ENCODE results near the gene ADAMTSL1.

Gene ADAMTSL1

DNA sequence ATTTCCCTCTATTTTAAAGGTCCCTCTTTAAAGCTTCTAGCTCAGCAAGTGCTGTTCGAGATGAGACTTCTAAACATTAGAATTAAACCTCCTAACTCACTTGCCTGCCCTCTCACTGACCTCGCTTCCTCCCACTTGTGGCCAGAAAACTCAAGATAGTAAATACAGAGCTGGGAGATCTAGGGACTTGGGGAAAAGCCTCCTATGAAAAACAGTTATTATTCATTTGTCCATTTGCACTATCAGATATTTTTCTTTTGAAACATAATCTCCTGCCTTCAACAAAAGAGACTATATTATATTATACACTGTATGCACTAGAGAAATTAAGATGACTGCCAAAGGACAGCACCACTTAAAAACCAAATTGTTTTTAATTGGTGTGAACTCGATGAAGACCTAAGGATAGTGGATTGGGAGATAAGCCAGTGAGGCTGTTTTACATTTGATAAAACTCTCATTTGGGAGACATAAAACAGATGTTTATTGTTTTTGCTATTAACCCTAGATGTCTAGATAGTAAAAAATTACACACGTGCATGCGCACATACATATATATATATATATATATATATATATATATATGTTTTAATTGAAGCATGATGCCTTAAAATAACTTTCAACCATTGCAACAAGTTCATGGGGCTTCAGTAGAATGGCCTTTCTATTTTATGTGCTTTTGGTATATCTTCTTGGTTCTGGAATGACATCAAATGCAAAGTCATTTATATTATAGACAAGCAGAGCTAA is 229.4 kb downstream of the ADAMTSL1 start:
- no peaks in the 10 kb centered on the region for H4K20me1 ChIP-seq (ENCODE audit: low read depth, low read length)
- H3K9me3 ChIP-seq (ENCODE audit: insufficient read depth, low read length): no peaks in the 10 kb centered on the region
- no peaks in the 10 kb centered on the region for H3K9me2 ChIP-seq (replicated peaks; ENCODE audit: insufficient read depth, low read length)
- no peak overlapping the region for H3K4me2 ChIP-seq (ENCODE audit: low read depth, low read length, poor library complexity, severe bottlenecking)
- no peaks in the 10 kb centered on the region for H3K36me3 ChIP-seq (ENCODE audit: low read length)
- no peak overlapping the region for H3K27ac ChIP-seq (ENCODE audit: low read depth, low read length)
- no peaks in the 10 kb centered on the region for H3K27me3 ChIP-seq (ENCODE audit: low read length)
- H3K9ac ChIP-seq (ENCODE audit: low read length): no peak overlapping the region
- TF ChIP-seq, protein P1, sequence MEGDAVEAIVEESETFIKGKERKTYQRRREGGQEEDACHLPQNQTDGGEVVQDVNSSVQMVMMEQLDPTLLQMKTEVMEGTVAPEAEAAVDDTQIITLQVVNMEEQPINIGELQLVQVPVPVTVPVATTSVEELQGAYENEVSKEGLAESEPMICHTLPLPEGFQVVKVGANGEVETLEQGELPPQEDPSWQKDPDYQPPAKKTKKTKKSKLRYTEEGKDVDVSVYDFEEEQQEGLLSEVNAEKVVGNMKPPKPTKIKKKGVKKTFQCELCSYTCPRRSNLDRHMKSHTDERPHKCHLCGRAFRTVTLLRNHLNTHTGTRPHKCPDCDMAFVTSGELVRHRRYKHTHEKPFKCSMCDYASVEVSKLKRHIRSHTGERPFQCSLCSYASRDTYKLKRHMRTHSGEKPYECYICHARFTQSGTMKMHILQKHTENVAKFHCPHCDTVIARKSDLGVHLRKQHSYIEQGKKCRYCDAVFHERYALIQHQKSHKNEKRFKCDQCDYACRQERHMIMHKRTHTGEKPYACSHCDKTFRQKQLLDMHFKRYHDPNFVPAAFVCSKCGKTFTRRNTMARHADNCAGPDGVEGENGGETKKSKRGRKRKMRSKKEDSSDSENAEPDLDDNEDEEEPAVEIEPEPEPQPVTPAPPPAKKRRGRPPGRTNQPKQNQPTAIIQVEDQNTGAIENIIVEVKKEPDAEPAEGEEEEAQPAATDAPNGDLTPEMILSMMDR (IDR thresholded peaks at IDR 0.05; ENCODE audit: insufficient read depth, low read length, poor library complexity, severe bottlenecking): no peak
- TF ChIP-seq EZH2phosphoT487 (conservative IDR thresholded peaks at IDR 0.05; ENCODE audit: low read length): no peak
- H3K4me3 ChIP-seq (ENCODE audit: insufficient read depth, low read length, poor library complexity, severe bottlenecking): no peak overlapping the region
- H3K79me2 ChIP-seq (ENCODE audit: insufficient read depth, low read length): no peaks in the 10 kb centered on the region
- no peak overlapping the region for H2AFZ ChIP-seq (ENCODE audit: low read depth, low read length, severe bottlenecking)
- no peaks in the 10 kb centered on the region for H3F3A ChIP-seq (ENCODE audit: insufficient read depth)

DNA sequence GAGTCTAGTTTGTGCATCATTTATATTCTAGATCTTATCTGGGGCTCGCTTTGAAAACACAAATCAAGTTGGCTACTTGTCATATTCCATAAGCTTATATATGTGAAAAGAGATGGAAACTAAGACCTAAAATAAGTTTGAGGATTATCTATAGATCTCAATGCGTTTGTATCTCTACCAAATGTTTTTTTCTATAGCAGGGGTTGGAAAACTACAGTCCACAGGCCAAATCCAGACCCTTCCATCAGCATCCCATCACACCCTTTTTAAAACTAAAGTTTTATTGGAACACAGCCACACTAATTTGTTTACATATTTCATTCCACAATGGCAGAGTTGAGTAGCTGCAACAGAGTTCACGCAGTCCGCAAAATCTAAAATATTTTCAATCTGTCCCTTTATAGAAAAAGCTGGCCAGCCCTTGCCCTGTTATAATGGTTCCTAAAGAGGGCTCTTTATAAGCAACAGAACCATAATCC is 230.0 kb downstream of the ADAMTSL1 start:
- H2AFZ ChIP-seq (ENCODE audit: low read depth, low read length, severe bottlenecking): no peak overlapping the region
- TF ChIP-seq, protein P1 (IDR thresholded peaks at IDR 0.05; ENCODE audit: insufficient read depth, low read length, poor library complexity, severe bottlenecking): no peak
- no peak for TF ChIP-seq EZH2phosphoT487 (conservative IDR thresholded peaks at IDR 0.05; ENCODE audit: low read length)
- H3K79me2 ChIP-seq (ENCODE audit: insufficient read depth, low read length): no peaks in the 10 kb centered on the region
- H3K9me3 ChIP-seq (ENCODE audit: insufficient read depth, low read length): no peaks in the 10 kb centered on the region
- no peak overlapping the region for H3K27ac ChIP-seq (ENCODE audit: low read depth, low read length)
- no peak overlapping the region for H3K4me3 ChIP-seq (ENCODE audit: insufficient read depth, low read length, poor library complexity, severe bottlenecking)
- no peak overlapping the region for H3K4me2 ChIP-seq (ENCODE audit: low read depth, low read length, poor library complexity, severe bottlenecking)
- H3F3A ChIP-seq (ENCODE audit: insufficient read depth): no peaks in the 10 kb centered on the region
- no peaks in the 10 kb centered on the region for H4K20me1 ChIP-seq (ENCODE audit: low read depth, low read length)
- no peaks in the 10 kb centered on the region for H3K27me3 ChIP-seq (ENCODE audit: low read length)
- no peaks in the 10 kb centered on the region for H3K9me2 ChIP-seq (replicated peaks; ENCODE audit: insufficient read depth, low read length)
- H3K9ac ChIP-seq (ENCODE audit: low read length): no peak overlapping the region
- H3K36me3 ChIP-seq (ENCODE audit: low read length): no peaks in the 10 kb centered on the region

DNA sequence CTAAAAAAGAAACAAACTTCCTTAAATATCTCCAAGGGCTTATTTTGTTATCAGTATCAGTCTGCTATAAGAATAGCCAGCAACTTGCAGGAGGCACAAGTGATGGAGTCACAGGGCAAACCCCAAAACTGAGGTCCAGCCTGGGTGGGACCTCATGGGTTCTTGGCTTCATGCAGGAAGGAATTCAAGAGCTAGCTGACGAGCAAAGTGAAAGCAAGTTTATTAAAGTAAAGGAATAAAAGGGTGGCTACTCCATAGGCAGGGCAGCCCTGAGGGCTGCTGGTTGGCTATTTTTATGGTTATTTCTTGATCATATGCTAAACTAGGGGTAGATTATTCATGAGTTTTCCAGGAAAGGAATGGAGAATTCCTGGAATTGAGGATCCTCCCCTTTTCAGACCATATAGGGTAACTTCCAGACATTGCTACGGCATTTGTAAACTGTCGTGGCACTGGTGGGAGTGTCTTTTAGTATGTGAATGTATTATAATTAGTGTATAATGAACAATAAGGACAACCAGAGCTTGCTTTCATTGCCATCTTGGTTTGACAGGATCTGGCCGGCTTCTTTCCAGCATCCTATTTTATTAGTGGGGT is 231.9 kb downstream of the ADAMTSL1 start:
- H3K36me3 ChIP-seq (ENCODE audit: low read length): no peaks in the 10 kb centered on the region
- H3K9me2 ChIP-seq (replicated peaks; ENCODE audit: insufficient read depth, low read length): no peaks in the 10 kb centered on the region
- no peak overlapping the region for H3K27ac ChIP-seq (ENCODE audit: low read depth, low read length)
- no peaks in the 10 kb centered on the region for H4K20me1 ChIP-seq (ENCODE audit: low read depth, low read length)
- H3K4me2 ChIP-seq (ENCODE audit: low read depth, low read length, poor library complexity, severe bottlenecking): no peak overlapping the region
- no peaks in the 10 kb centered on the region for H3K27me3 ChIP-seq (ENCODE audit: low read length)
- no peaks in the 10 kb centered on the region for H3K9me3 ChIP-seq (ENCODE audit: insufficient read depth, low read length)
- H3K4me3 ChIP-seq (ENCODE audit: insufficient read depth, low read length, poor library complexity, severe bottlenecking): no peak overlapping the region
- no peaks in the 10 kb centered on the region for H3K79me2 ChIP-seq (ENCODE audit: insufficient read depth, low read length)
- H3F3A ChIP-seq (ENCODE audit: insufficient read depth): no peaks in the 10 kb centered on the region
- no peak overlapping the region for H2AFZ ChIP-seq (ENCODE audit: low read depth, low read length, severe bottlenecking)
- H3K9ac ChIP-seq (ENCODE audit: low read length): no peak overlapping the region
- TF ChIP-seq, protein P1 (IDR thresholded peaks at IDR 0.05; ENCODE audit: insufficient read depth, low read length, poor library complexity, severe bottlenecking): no peak
- TF ChIP-seq EZH2phosphoT487 (conservative IDR thresholded peaks at IDR 0.05; ENCODE audit: low read length): no peak

All from SU-DHL-6 (cell line).